GM18526 (cell line): ENCODE results near the gene TEX10.

Experiments used
- POLR2A ChIP-seq: IDR thresholded peaks from 3 replicates; pipeline ENCODE4 v1.6.1; 2011; ENCODE audit not compliant: insufficient read length; ENCODE audit errors: extremely low read depth

The TEX10 gene

GRCh38 chr9:100352727-100353505 lies at the start of gene TEX10:
Gene TEX10 (minus strand): TSS chr9:100352942. CDS start chr9:100349363, 3,579 bp downstream.
- peak; percentile 67 for TF ChIP-seq POLR2A

GRCh38 chr9:100401042-100401441 lies 48.3 kb upstream of the TEX10 start:
- no peak for TF ChIP-seq POLR2A

- no peak for TF ChIP-seq POLR2A
These were observed 45.0 kb upstream of the TEX10 start for GRCh38 chr9:100397529-100398266.

- no peak for TF ChIP-seq POLR2A
These were observed 44.0 kb upstream of the TEX10 start for GRCh38 chr9:100396769-100397168.

GRCh38 chr9:100394816-100395215 lies 42.1 kb upstream of the TEX10 start:
- no peak for TF ChIP-seq POLR2A

GRCh38 chr9:100394032-100394695 lies 41.4 kb upstream of the TEX10 start:
- no peak for TF ChIP-seq POLR2A

GRCh38 chr9:100379862-100380261 lies 27.1 kb upstream of the TEX10 start:
- TF ChIP-seq POLR2A, result no peak

- no peak for TF ChIP-seq POLR2A
These were observed 24.3 kb upstream of the TEX10 start for GRCh38 chr9:100377015-100377414.

GRCh38 chr9:100375658-100376057 lies 22.9 kb upstream of the TEX10 start:
- TF ChIP-seq POLR2A, result no peak

- no peak for TF ChIP-seq POLR2A
These were observed 19.9 kb upstream of the TEX10 start for GRCh38 chr9:100372648-100373047.

GRCh38 chr9:100370064-100370723 lies 17.5 kb upstream of the TEX10 start:
- no peak for TF ChIP-seq POLR2A

- TF ChIP-seq POLR2A, result no peak
These were observed 15.9 kb upstream of the TEX10 start for GRCh38 chr9:100368672-100369071.

GRCh38 chr9:100366121-100366520 lies 13.4 kb upstream of the TEX10 start:
- TF ChIP-seq POLR2A, result no peak

- no peak for TF ChIP-seq POLR2A
These were observed 11.3 kb upstream of the TEX10 start for GRCh38 chr9:100364013-100364412.

- TF ChIP-seq POLR2A, result no peak
These were observed 6.3 kb upstream of the TEX10 start for GRCh38 chr9:100359057-100359456.
